ENCODE measurements around the gene HSPA4L.

HSPA4L gene

GRCh38 chr4:127846765-127847164 is 64.6 kb downstream of the HSPA4L start:
- no peak for TF ChIP-seq CTCF (IDR thresholded peaks at IDR 0.05)
- Histone ChIP-seq H3K4me3 (no peak overlapping the region), H3K27ac (no peak overlapping the region)
- no peak for DNase-seq (ENCODE audit: low spot score)

DNA sequence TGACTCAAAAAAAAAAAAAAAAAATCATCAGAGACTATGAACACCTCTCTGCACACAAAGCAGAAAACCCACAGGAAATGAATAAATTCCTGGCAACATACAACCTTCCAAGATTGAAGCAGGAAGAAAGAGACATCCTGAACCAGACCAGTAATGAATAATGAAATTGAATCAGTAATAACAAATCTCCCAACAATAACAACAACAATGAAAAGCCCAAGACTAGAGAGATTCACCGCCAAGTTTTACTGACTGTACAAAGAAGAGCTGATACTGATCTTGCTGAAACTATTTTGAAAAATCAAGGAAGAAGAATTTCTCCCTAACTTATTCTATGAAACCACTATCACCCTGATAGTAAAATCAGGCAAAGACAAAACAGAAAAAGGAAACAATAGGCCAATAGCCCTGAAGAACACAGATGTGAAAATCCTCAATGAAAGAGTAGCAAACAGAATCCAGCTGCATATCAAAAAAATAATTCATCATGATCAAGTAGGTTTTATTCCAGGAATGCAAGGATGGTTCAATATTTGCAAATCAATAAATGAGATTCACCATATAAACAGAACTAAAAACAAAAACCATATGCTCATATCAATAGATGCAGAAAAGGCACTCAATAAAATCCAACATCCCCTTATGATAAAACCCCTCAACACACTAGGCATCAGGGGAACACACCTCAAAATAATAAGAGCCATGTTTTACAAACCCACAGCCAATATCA is 67.5 kb downstream of the HSPA4L start:
- no peak overlapping the region for H3K27ac ChIP-seq
- DNase-seq (ENCODE audit: low spot score), result no peak
- H3K4me3 ChIP-seq, result no peak overlapping the region
- no peak for TF ChIP-seq CTCF (IDR thresholded peaks at IDR 0.05)

DNA sequence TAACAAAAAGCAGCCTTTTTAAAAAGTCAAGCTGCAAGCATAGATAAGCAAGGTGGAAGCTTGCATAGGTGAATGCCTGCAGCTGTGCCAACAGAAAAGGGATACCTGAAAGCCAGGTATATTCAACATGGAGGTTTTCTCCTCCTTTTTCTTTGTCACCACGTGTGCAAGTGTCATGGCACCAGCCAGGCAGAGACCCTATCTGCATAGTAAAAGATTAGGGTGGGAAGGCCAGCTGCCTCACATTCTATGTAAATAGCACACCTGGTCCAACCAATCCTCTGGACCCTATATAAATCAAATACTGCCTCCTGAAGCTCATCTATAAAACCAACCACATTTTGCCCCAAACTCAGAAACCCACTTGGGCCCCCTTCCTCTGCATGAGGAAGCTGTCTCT is 70.5 kb downstream of the HSPA4L start:
- no peak for TF ChIP-seq CTCF (IDR thresholded peaks at IDR 0.05)
- DNase-seq (ENCODE audit: low spot score), result no peak
- H3K27ac ChIP-seq, result no peak overlapping the region
- H3K4me3 ChIP-seq, result no peak overlapping the region

DNA sequence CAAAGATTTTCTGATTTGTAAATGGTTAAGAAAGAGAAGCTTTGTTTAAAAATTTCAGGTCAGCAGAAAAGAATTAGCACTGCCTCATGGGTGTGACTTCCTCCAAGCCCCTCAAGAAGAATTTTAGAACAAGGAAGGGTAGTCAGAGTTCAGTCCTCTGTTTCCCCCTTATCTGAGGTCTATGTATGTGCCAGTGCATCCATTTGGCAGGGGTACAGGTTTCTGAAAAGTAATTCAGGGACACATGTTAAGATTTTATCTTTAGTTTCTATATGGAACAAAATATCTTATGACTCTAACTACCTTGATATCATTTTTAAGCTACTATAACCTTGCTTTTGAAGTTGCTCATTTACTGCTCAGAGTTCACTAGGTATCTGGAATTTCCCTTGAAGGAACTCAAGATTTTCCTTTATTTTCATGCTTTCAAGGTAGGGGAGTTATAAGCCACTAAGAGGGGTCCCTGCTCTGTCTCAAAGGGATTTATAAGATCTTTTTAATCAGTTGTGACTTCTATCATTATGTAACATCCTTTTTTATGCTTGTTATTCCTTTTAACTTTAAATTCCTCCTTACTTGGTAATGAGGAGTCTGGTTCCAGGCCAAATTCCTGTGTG is 74.2 kb downstream of the HSPA4L start:
- no peak overlapping the region for H3K4me3 ChIP-seq
- H3K27ac ChIP-seq, result no peak overlapping the region
- TF ChIP-seq CTCF (IDR thresholded peaks at IDR 0.05), result no peak
- no peak for DNase-seq (ENCODE audit: low spot score)

DNA sequence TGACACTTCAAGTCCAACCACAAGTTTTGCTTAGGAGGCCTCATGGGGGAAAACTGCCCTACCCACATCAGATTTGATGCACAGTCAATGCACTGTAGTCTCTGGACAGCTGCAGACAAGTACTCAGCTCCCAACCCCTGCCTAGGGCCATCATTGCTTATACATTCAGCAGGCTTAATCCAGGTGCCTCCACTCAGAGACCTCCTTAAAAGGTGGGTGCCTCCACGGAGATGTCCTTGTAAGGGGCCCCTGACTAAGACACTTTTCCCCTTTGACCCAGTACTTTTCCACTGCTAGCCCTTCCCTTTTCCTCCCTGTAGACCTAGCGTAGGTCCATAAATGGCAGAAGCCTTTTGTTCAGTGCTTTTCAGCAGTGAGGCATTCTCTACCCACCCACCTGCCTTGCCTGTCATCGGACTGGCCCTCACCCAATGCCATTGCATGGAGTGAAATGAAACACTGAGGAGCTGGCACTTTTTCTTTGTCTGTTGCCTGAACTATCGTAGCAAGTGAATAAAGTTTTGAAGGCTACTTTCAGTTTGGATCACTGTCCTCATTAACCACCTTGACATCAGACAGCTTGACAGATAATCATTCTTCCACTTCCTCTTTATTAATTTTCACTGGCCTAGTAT is 74.8 kb downstream of the HSPA4L start:
- TF ChIP-seq CTCF (IDR thresholded peaks at IDR 0.05), result no peak
- no peak for DNase-seq (ENCODE audit: low spot score)
- Histone ChIP-seq H3K27ac (no peak overlapping the region), H3K4me3 (no peak overlapping the region)

DNA sequence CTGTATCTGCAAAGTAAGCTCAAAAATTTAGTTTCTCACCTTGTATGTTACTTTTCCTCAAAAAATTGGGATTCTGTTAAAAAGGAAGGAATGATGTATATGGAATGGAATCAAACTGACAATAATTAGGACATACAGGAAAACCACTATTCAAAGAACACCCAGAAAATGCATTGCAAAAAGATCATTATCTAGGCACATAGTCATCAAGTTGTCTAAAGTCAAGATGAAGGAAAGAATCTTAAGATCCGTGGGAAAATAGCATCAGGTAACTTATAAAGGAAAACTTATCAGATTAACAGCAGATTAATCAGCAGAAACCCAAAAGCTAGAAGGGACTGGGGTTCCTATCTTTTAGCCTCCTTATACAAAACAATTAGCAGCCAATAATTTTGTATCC is 75.5 kb downstream of the HSPA4L start:
- no peak overlapping the region for H3K27ac ChIP-seq

More for the DNA sequence above, 75.5 kb downstream of the HSPA4L start:
- DNase-seq (ENCODE audit: low spot score), result no peak
- H3K4me3 ChIP-seq, result no peak overlapping the region
- no peak for TF ChIP-seq CTCF (IDR thresholded peaks at IDR 0.05)

Measured in coronary artery (tissue), 2 donors.